B cell (primary cell): ENCODE data around the gene HPS6. TPM values are rescaled to one million over a fixed set of nuclear protein-coding genes. Genes with fewer than 3 reads are reported as not detected.

Experiments used
- ATAC-seq: fragments of 200-7000 bp; cut with Tn5 transposase; one replicate; pipeline ENCODE4 v1.10.0; 2021; ENCODE audit warnings: low read depth, mild to moderate bottlenecking, moderate number of reproducible peaks, moderate library complexity
- CTCF ChIA-PET: fragments of 350-600 bp; sonication (Branson Sonifier 250); formaldehyde crosslinking; loops from one replicate; lab custom pipeline; 2021; ENCODE audit warnings: antibody characterized with exemption, inconsistent platforms; lab: Charles Lee
- POLR2A ChIA-PET: fragments of 350-600 bp; sonication (Branson Sonifier 250); formaldehyde crosslinking; loops from one replicate; lab custom pipeline; 2021; ENCODE audit warnings: antibody characterized with exemption; lab: Charles Lee
- DNase-seq: peaks from one replicate; pipeline ENCODE4 v3.0.0; 2013
- H2AFZ ChIP-seq: 2 replicates; pipeline ENCODE4 v1.6.1; 2012; ENCODE audit warnings: mild to moderate bottlenecking, low read depth, low read length; ENCODE audit not compliant: insufficient read depth, poor library complexity, severe bottlenecking
- H3K27ac ChIP-seq, 2 donors: 1 replicate in 1 of 2; 2 replicates in 1 of 2; pipeline ENCODE4 v1.5.1; 2012 to 2013; ENCODE audit warnings: low read length in 2 of 2, mild to moderate bottlenecking in 2 of 2, moderate library complexity in 1 of 2
- H3K27me3 ChIP-seq, 4 experiments: fragments of 200-600 bp in 1 of 4; sonication (generic) in 1 of 4; replicated peaks in 1 of 4; 1 replicate in 2 of 4; 2 replicates in 2 of 4; pipeline versions ENCODE4 v1.6.1 to v1.7.0; 2013 to 2016; ENCODE audit warnings: low read length in 3 of 4, mild to moderate bottlenecking in 2 of 4, mixed read lengths in 1 of 4, moderate library complexity in 1 of 4; ENCODE audit not compliant: insufficient read depth in 4 of 4, control insufficient read depth in 3 of 4; ENCODE audit errors: control extremely low read depth in 1 of 4
- H3K36me3 ChIP-seq, 2 experiments: replicated peaks in 1 of 2; 1 replicate in 1 of 2; 2 replicates in 1 of 2; pipeline versions ENCODE4 v1.6.1 to v1.7.1; 2013; ENCODE audit warnings: low read length in 1 of 2; ENCODE audit not compliant: insufficient read depth in 2 of 2, control insufficient read depth in 1 of 2; ENCODE audit errors: control extremely low read depth in 1 of 2, extremely low read depth in 1 of 2
- H3K4me1 ChIP-seq, 2 donors: fragments of 200-600 bp in 1 of 2; sonication (generic) in 1 of 2; 1 replicate in 1 of 2; 2 replicates in 1 of 2; pipeline versions ENCODE4 v1.5.1 to v1.6.1; 2013 to 2017; ENCODE audit warnings: low read length in 2 of 2; ENCODE audit not compliant: control insufficient read depth in 2 of 2, insufficient read depth in 2 of 2
- H3K4me2 ChIP-seq: replicated peaks from 2 replicates; pipeline ENCODE3; 2012; ENCODE audit warnings: mild to moderate bottlenecking, low read depth, low read length; ENCODE audit not compliant: poor library complexity, severe bottlenecking
- H3K4me3 ChIP-seq, 5 experiments: fragments of 200-600 bp in 1 of 5; sonication (generic) in 1 of 5; 1 replicate in 3 of 5; 2 replicates in 2 of 5; pipeline versions ENCODE4 v1.5.1 to v1.7.0; 2011 to 2016; ENCODE audit warnings: low read length in 4 of 5, mild to moderate bottlenecking in 4 of 5, low read depth in 2 of 5, control low read depth in 1 of 5, moderate library complexity in 1 of 5; ENCODE audit not compliant: insufficient read depth in 1 of 5; ENCODE audit errors: control extremely low read depth in 1 of 5, extremely low read depth in 1 of 5
- H3K79me2 ChIP-seq: fragments of 200-600 bp; sonication (generic); one replicate; pipeline ENCODE4 v1.6.0; 2016; ENCODE audit warnings: low read length; ENCODE audit not compliant: control insufficient read depth, insufficient read depth
- H3K9ac ChIP-seq: fragments of 200-600 bp; sonication (generic); 2 replicates; pipeline ENCODE4 v1.6.1; 2017; ENCODE audit warnings: mild to moderate bottlenecking, low read length, moderate library complexity
- H3K9me3 ChIP-seq, 3 donors: one replicate each; pipeline versions ENCODE4 v1.6.1 to v1.7.1; 2013; ENCODE audit warnings: low read length in 2 of 3; ENCODE audit not compliant: control insufficient read depth in 2 of 3, insufficient read depth in 1 of 3; ENCODE audit errors: control extremely low read depth in 1 of 3
- H4K20me1 ChIP-seq: 2 replicates; pipeline ENCODE4 v1.6.0; 2012; ENCODE audit warnings: mild to moderate bottlenecking, low read length; ENCODE audit not compliant: insufficient read depth, control insufficient read depth, poor library complexity, severe bottlenecking
- H3K27ac Mint-ChIP-seq: one replicate; pipeline ENCODE4 v1.8.0; 2021; ENCODE audit warnings: mixed read lengths
- H3K27me3 Mint-ChIP-seq: one replicate; pipeline ENCODE4 v1.8.0; 2021; ENCODE audit warnings: mixed read lengths
- H3K4me1 Mint-ChIP-seq: one replicate; pipeline ENCODE4 v1.8.0; 2021; ENCODE audit warnings: mixed read lengths
- H3K4me3 Mint-ChIP-seq: one replicate; pipeline ENCODE4 v1.8.0; 2021; ENCODE audit warnings: mixed read lengths
- H3K9me3 Mint-ChIP-seq: one replicate; pipeline ENCODE4 v1.8.0; 2022; ENCODE audit warnings: mixed read lengths; ENCODE audit not compliant: insufficient read depth
- CTCF ChIP-seq: fragments of 200-600 bp; IDR thresholded peaks from one replicate; pipeline ENCODE4 v1.8.0; 2022; ENCODE audit warnings: antibody characterized with exemption, mild to moderate bottlenecking
- EZH2 ChIP-seq: IDR thresholded peaks from 2 replicates; pipeline ENCODE4 v1.6.1; 2012; ENCODE audit warnings: borderline replicate concordance, low read depth, mild to moderate bottlenecking, moderate library complexity, low read length; ENCODE audit not compliant: insufficient read depth, poor library complexity, severe bottlenecking
- WGBS: methylation state at CpG from one replicate; pipeline ENCODE4 v1.1.5; 2013; ENCODE audit warnings: missing lambda C conversion rate; ENCODE audit not compliant: insufficient coverage; 5-methylcytosine and 5-hydroxymethylcytosine counted together
- intact Hi-C: fragments of 100-400 bp; cut with micrococcal nuclease; formaldehyde crosslinking; loops from one replicate; pipeline ENCODE4 v1.10.0; 2022
- polyA plus RNA-seq: library from polyadenylated mRNA; depleted of rRNA; stranded (reverse); fragments of >200 nt; gene quantifications from 2 replicates; pipeline ENCODE4 v1.2.3, GENCODE V29; 2012
- total RNA-seq, 2 donors: library from RNA; stranded (reverse); fragments of 120-200 nt in 1 of 2; gene quantifications; 1 replicate in 1 of 2; 2 replicates in 1 of 2; pipeline versions ENCODE4 v1.2.3 to v1.2.4, GENCODE V29; 2013 to 2022

Gene HPS6
- total and polyA plus RNA-seq, 2 donors (not counting 1 experiment from before 2014, with no cell fraction given) = 2.8 to 29.5 TPM

GRCh38 chr10:102024799-102025198, 40.4 kb upstream of the HPS6 start:
- Histone ChIP-seq H3K27ac (no peak overlapping the region), H3K36me3 (peaks cover 0 to 55% of the 10 kb centered on the region in 2 experiments), H3K9ac (no peak overlapping the region), H3K4me1 (no peaks in the 10 kb centered on the region), H4K20me1 (no peaks in the 10 kb centered on the region), H3K79me2 (no peaks in the 10 kb centered on the region), H3K9me3 (peaks cover 0 to 7% (median 0%) of the 10 kb centered on the region in 3 donors), H3K4me3 (no peak overlapping the region), H2AFZ (no peak overlapping the region), H3K27me3 (no peaks in the 10 kb centered on the region), H3K4me2 (no peak overlapping the region)
- Mint-ChIP-seq H3K27ac (no peak overlapping the region), H3K4me1 (no peaks in the 10 kb centered on the region), H3K27me3 (no peaks in the 10 kb centered on the region), H3K9me3 (no peaks in the 10 kb centered on the region), H3K4me3 (no peak overlapping the region)
- WGBS = 71% methylated on average over 3 of the region's 3 CpGs
- ATAC-seq = no peak
- POLR2A ChIA-PET = interaction anchor here (0.6 kb wide), 1 partner anchor 994 kb away, joined by 9 read pairs; no protein-coding TSS in a partner anchor
- CTCF ChIA-PET = no interaction called here
- no peak for DNase-seq
- no peak for TF ChIP-seq EZH2
- intact Hi-C loops = no loop called here

- no peak overlapping the region for H2AFZ ChIP-seq
- no peaks in the 10 kb centered on the region for H3K79me2 ChIP-seq
- Mint-ChIP-seq H3K9me3 (no peaks in the 10 kb centered on the region), H3K4me1 (no peaks in the 10 kb centered on the region), H3K27ac (no peak overlapping the region), H3K4me3 (no peak overlapping the region), H3K27me3 (no peaks in the 10 kb centered on the region)
- intact Hi-C loops = no loop called here
- 93% methylated on average over 2 of the region's 2 CpGs for WGBS
- ATAC-seq (no peak), DNase-seq (no peak)
- H3K9ac ChIP-seq = no peak overlapping the region
- H4K20me1 ChIP-seq = no peaks in the 10 kb centered on the region
- TF ChIP-seq CTCF (no peak), EZH2 (no peak)
- no peaks in the 10 kb centered on the region for H3K4me1 ChIP-seq
- H3K27ac ChIP-seq = no peak overlapping the region
- CTCF ChIA-PET = interaction anchor here (0.6 to 4.6 kb wide), 4 partner anchors 17 to 187 kb away, joined by 4 to 21 read pairs (median 7); no protein-coding TSS in a partner anchor
- no peaks in the 10 kb centered on the region for H3K9me3 ChIP-seq
- H3K4me2 ChIP-seq = no peak overlapping the region
- no peak overlapping the region for H3K4me3 ChIP-seq
- POLR2A ChIA-PET = interaction anchor here (0.7 kb wide), 1 partner anchor 156 kb away, joined by 4 read pairs; no protein-coding TSS in a partner anchor
- no peaks in the 10 kb centered on the region for H3K27me3 ChIP-seq
- H3K36me3 ChIP-seq = peaks cover 0 to 59% of the 10 kb centered on the region in 2 experiments
Measured at GRCh38 chr10:102027261-102027660, 37.9 kb upstream of the HPS6 start.
